Left hindlimb (tissue), 1 donor: ENCODE data around the gene GFPT2.
"Not testable (repeated sequence)": the region's sequence is repeated elsewhere in the genome, so short reads cannot be mapped to it uniquely, and the experiment has no call there.

ENCODE experiments used
- DNase-seq: peaks from one replicate; pipeline ENCODE4 v3.0.0-alpha.2; 2018

Gene GFPT2

GRCh38 chr5:180303226-180304015 is 49.7 kb downstream of the GFPT2 start:
- no peak for DNase-seq

- DNase-seq = no peak
These were observed 50.9 kb downstream of the GFPT2 start for GRCh38 chr5:180302256-180302655.

- no peak for DNase-seq
These were observed 51.9 kb downstream of the GFPT2 start for GRCh38 chr5:180301253-180301652.

- no peak for DNase-seq
These were observed 53.6 kb downstream of the GFPT2 start for GRCh38 chr5:180299526-180299925.

- not testable (repeated sequence) for DNase-seq
These were observed 54.1 kb downstream of the GFPT2 start for GRCh38 chr5:180299014-180299413.

- no peak for DNase-seq
These were observed 55.4 kb downstream of the GFPT2 start for GRCh38 chr5:180297587-180298282.

GRCh38 chr5:180296771-180297170 is 56.4 kb downstream of the GFPT2 start:
- DNase-seq = no peak

- no peak for DNase-seq
These were observed 58.1 kb downstream of the GFPT2 start for GRCh38 chr5:180294913-180295555.

GRCh38 chr5:180294411-180294810 is 58.7 kb downstream of the GFPT2 start:
- no peak for DNase-seq

GRCh38 chr5:180291943-180292831 is 60.9 kb downstream of the GFPT2 start, which contains the start of gene MAPK9:
Gene MAPK9, minus strand, starts transcription at chr5:180292083. Its CDS starts 11,522 bp downstream, at chr5:180280561.
- peak; percentile 89 for DNase-seq

GRCh38 chr5:180291234-180291940 is 61.7 kb downstream of the GFPT2 start:
- peak; percentile 47 for DNase-seq

- no peak for DNase-seq
These were observed 62.4 kb downstream of the GFPT2 start for GRCh38 chr5:180290568-180291233.

- no peak for DNase-seq
These were observed 63.2 kb downstream of the GFPT2 start for GRCh38 chr5:180289966-180290365.

- DNase-seq = no peak
These were observed 63.7 kb downstream of the GFPT2 start for GRCh38 chr5:180289433-180289832.

- DNase-seq = no peak
These were observed 65.3 kb downstream of the GFPT2 start for GRCh38 chr5:180287868-180288267.

- no peak for DNase-seq
These were observed 65.7 kb downstream of the GFPT2 start for GRCh38 chr5:180287404-180287803.

- no peak for DNase-seq
These were observed 69.0 kb downstream of the GFPT2 start for GRCh38 chr5:180284149-180284548.

GRCh38 chr5:180283026-180283615 is 70.0 kb downstream of the GFPT2 start:
- DNase-seq = no peak

- no peak for DNase-seq
These were observed 70.9 kb downstream of the GFPT2 start for GRCh38 chr5:180282281-180282680.

GRCh38 chr5:180281706-180282105 is 71.4 kb downstream of the GFPT2 start:
- no peak for DNase-seq

GRCh38 chr5:180274695-180275094 is 78.4 kb downstream of the GFPT2 start:
- no peak for DNase-seq
